Thyroid gland (tissue), 4 donors: ENCODE data around the gene GIGYF1.

Source experiments
- POLR2A ChIP-seq, 2 donors: fragments of 450-650 bp; IDR thresholded peaks; one replicate each; pipeline ENCODE4 v1.6.1; 2017; ENCODE audit warnings: antibody characterized with exemption in 2 of 2, mild to moderate bottlenecking in 2 of 2, moderate library complexity in 1 of 2
- TF ChIP-seq, protein P1 (sequence below), 6 experiments: fragments of 200-600 bp in 3 of 6; fragments of 450-650 bp in 3 of 6; sonication (generic) in 3 of 6; IDR thresholded peaks; one replicate each; pipeline ENCODE4 v1.5.1; 2016 to 2019; ENCODE audit warnings: antibody characterized with exemption in 6 of 6, mild to moderate bottlenecking in 2 of 6, inconsistent platforms in 1 of 6, moderate library complexity in 1 of 6

DNA sequence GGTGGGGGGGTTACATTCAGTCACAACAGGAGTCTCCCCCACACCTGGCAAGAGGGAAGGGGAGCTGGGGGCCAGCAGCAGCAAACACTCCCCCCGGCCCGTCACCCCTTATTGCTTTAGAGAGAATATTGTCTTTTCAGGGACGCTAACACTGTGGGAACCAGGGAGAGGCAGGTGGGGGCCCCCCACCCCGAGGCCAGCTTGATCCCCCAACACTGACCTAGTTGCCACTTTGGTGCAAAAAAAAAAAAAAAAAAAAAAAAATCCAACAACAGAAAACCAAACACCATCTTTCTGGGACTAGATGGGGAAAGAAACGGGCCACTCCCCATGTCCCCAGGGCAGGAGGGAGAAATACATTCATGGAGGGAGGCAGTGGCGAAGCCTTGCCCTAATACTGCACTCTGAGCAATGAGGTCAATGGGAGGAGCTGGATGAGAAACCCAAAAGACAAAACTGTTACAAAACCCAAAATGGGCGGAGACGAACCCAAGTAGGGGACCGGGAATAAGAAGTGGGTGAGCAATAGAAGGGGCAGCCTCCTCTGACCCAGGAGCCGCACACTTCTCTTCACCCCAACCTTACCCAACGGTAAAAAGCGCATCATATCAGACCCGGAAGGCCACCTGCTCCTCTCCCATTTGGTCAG lies 14.0 kb downstream of the GIGYF1 start:
- TF ChIP-seq, protein P1, sequence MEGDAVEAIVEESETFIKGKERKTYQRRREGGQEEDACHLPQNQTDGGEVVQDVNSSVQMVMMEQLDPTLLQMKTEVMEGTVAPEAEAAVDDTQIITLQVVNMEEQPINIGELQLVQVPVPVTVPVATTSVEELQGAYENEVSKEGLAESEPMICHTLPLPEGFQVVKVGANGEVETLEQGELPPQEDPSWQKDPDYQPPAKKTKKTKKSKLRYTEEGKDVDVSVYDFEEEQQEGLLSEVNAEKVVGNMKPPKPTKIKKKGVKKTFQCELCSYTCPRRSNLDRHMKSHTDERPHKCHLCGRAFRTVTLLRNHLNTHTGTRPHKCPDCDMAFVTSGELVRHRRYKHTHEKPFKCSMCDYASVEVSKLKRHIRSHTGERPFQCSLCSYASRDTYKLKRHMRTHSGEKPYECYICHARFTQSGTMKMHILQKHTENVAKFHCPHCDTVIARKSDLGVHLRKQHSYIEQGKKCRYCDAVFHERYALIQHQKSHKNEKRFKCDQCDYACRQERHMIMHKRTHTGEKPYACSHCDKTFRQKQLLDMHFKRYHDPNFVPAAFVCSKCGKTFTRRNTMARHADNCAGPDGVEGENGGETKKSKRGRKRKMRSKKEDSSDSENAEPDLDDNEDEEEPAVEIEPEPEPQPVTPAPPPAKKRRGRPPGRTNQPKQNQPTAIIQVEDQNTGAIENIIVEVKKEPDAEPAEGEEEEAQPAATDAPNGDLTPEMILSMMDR (IDR thresholded peaks at IDR 0.05), result no peak
- no peak for TF ChIP-seq POLR2A (IDR thresholded peaks at IDR 0.05)
